ENCODE data around the gene PMPCA.

Gene PMPCA

DNA sequence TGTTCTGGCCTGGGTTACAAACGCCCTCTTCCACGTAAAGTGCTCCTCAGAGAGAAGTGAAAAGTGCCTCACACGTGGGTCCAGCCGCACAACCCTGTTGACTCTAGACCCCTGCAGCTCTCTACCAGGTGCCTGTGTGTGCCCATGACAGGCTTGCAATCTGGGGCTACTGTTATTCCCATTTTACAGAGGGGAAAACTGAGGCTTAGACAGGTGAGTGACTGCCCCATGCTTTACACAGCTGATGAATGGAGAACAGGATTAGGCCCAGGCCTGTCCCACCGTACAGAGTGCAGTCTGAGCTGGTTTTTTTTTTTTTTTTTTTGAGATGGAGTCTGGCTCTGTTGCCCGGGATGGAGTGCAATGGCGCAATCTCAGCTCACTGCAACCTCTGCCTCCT, 35.3 kb downstream of the PMPCA start:
- no peak overlapping the region for H3K27ac ChIP-seq
- TF ChIP-seq, protein P1, sequence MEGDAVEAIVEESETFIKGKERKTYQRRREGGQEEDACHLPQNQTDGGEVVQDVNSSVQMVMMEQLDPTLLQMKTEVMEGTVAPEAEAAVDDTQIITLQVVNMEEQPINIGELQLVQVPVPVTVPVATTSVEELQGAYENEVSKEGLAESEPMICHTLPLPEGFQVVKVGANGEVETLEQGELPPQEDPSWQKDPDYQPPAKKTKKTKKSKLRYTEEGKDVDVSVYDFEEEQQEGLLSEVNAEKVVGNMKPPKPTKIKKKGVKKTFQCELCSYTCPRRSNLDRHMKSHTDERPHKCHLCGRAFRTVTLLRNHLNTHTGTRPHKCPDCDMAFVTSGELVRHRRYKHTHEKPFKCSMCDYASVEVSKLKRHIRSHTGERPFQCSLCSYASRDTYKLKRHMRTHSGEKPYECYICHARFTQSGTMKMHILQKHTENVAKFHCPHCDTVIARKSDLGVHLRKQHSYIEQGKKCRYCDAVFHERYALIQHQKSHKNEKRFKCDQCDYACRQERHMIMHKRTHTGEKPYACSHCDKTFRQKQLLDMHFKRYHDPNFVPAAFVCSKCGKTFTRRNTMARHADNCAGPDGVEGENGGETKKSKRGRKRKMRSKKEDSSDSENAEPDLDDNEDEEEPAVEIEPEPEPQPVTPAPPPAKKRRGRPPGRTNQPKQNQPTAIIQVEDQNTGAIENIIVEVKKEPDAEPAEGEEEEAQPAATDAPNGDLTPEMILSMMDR (conservative IDR thresholded peaks at IDR 0.05): no peak

DNA sequence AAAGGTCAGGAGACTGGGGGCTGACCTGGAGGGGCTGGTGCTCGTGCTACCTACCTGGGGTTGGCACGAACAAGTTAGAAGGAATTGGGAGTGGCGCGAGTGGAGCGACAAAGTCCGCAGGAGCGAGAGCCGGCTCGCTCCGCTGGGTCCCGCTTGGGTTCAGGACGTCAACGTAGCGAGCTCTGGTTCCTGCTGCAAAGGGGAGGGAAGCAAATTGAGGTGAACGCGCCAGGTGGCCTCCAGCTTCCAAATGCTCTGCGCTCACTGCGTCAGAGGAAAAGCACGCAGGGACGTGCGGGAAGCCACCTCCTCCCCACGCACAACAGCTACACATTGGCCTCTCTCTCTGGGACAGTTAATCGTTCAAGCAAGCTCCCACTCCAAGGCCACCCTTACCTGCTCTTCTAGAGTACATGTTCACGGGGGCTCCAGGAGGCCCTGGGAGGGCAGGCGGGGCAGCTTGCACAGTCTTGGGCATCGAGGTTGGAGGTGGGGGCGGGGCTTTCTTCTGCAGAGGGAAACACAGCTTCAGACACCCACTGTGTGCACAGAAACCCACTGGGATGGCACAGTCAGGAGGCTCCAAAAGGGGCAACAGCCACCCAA, 36.8 kb downstream of the PMPCA start:
- H3K27ac ChIP-seq: no peak overlapping the region
- TF ChIP-seq, protein P1 (conservative IDR thresholded peaks at IDR 0.05): no peak

DNA sequence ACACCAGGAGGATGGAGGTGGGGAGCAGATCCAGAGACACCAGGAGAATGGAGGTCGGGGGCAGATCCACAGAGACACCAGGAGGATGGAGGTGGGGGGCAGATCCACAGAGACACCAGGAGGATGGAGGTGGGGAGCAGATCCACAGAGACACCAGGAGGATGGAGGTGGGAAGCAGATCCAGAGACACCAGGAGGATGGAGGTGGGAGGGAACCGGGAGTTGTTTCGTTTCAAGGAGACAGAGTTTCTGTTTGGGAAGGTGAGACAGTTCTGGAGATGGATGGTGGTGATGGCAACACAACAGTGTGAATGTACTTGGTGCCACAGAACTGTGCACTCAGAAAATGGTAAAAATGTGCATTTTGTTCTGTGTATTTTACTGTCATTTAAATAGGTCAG, 38.2 kb downstream of the PMPCA start:
- H3K27ac ChIP-seq: no peak overlapping the region
- TF ChIP-seq, protein P1 (conservative IDR thresholded peaks at IDR 0.05): no peak

DNA sequence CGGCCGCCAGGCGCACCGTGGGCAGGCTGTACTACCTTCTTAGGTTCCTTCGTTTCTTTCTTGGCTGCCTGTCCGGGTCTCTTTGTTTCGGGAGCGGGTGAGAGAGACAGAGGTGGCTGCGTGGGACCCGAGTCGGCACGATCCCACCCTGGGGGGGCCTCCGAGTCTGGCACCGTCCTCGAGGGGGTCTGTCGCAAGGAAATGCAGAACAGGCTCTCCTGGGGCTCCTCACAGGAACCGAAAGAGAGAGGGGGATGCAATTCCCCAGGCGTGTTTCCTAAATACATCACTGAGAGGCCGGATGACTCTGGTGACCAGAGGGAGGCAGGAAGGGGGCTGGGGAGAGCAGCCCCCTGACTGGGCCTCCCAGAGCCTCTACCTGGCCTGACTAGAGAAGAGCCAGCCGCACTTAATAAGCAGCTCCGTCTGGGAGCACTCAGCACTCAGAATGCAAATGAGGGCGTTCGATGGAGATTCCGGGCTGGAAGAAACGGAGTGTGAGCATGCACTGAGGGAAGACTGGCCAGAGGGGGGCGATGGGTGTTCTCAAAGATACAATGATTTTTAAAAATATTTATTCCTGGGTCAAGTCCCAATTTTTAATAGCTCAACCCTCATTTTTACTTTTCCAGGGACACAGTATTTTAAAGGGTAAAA, 40.9 kb downstream of the PMPCA start:
- TF ChIP-seq, protein P1 (conservative IDR thresholded peaks at IDR 0.05): peak; percentile 22; the same call in 1 of the 2 replicates
- H3K27ac ChIP-seq: no peak overlapping the region

DNA sequence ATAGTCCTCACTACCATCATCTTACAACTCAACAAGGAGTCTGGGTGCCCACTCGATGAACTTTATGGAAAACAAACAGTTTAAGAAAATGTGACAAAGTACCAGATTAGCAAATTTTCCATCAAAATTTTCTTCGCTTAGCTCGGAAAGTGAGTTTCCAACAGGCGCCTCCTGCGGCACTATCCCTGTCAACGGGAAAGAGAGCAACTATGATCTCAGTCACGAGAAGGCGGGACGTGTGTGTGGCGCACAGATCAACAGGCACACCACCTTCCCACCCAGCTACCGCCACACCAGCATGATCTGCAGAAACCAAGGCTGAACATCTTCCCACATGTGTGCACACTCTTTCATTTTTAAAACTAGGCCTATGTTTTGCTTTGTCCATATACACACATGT, 42.9 kb downstream of the PMPCA start:
- TF ChIP-seq, protein P1 (conservative IDR thresholded peaks at IDR 0.05): no peak
- H3K27ac ChIP-seq: no peak overlapping the region

DNA sequence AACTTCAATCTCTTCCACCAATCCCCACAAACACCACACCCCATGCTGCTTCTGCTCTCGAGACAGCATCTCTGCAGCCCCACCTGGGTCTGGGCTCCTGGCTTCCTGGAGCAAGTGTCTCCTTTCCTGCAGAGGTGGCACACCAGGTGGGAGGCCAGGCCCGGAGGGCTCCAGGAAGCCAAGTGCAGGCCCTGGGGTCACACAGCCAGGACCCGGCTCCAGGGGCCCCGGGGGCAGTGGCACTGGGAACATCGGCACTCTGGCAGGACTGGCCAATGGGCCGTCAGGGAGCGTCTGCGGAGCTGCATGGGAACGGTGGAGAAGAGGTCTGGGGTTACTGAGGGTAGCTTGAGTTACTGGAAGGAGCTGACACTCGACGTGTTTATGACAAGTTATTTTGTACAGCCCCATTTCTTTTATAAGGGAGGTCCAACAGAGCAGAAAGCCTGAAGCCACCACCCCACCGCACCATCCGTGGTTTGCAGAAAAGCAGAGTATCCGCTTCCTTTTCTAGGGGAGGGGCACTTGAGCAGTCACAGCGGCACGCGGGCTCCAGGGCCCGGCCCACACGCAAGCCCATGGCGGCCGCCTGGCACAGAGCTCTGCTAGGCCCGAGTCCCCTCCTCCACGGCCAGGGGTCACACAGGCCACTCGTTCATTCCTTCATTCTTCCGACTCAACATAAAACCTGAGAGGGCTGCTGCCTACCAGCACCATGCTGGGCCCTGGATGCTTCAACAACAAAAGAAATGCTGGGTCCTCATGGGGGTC, 43.8 kb downstream of the PMPCA start:
- no peak overlapping the region for H3K27ac ChIP-seq
- TF ChIP-seq, protein P1 (conservative IDR thresholded peaks at IDR 0.05): no peak

Measured in VCaP (cell line).